K562 (cell line): ENCODE measurements around the gene UBE2J2. TPM values are rescaled to one million over a fixed set of nuclear protein-coding genes. Genes with fewer than 3 reads are reported as not detected.

ENCODE experiments used
- ATAC-seq: fragments of 200-7000 bp; cut with Tn5 transposase; 3 replicates; pipeline ENCODE4 v1.9.1; 2020; ENCODE audit warnings: moderate library complexity
- BruUV-seq: library from RNA; stranded (reverse); fragments of 400-500 nt; replicated peaks from 2 replicates; lab custom pipeline; 2021; lab: Mats Ljungman, UMichigan
- CTCF ChIA-PET: fragments of 300-600 bp; formaldehyde crosslinking; extraction: SDS; loops from one replicate; lab custom pipeline; 2021; ENCODE audit warnings: low intra/inter-chr PET ratio; lab: Yijun Ruan, JAX
- POLR2A ChIA-PET: fragments of 300-600, 350-650 bp; sonication (Branson Sonifier 250); formaldehyde crosslinking; extraction: SDS; loops from one replicate; lab custom pipeline; 2021; ENCODE audit warnings: antibody characterized with exemption, inconsistent platforms; lab: Yijun Ruan, JAX
- DNase-seq, 4 experiments: peaks; one replicate each; pipeline versions ENCODE4 v3.0.0 to v3.0.0-alpha.2; 2011 to 2018; ENCODE audit warnings: low spot score in 3 of 4, mixed read lengths in 3 of 4; ENCODE audit errors: extremely low read depth in 1 of 4
- FAIRE-seq: peaks from 2 replicates; lab custom pipeline; 2011; peaks lifted over from hg19 to GRCh38; lab: Jason Lieb, UNC
- H2AFZ ChIP-seq: 2 replicates; pipeline ENCODE4 v1.6.0; 2011; ENCODE audit warnings: low read depth, low read length, control low read depth, inconsistent platforms
- H3K27ac ChIP-seq: fragments of 200-600 bp; 3 replicates; pipeline ENCODE4 v1.8.0; 2011; ENCODE audit warnings: low read depth, mild to moderate bottlenecking, control low read depth, inconsistent platforms, low read length, moderate library complexity, mixed read lengths; ENCODE audit errors: extremely low read depth
- H3K27me3 ChIP-seq, 2 experiments: fragments of 300-600 bp in 1 of 2; 2 replicates in 1 of 2; 3 replicates in 1 of 2; pipeline versions ENCODE4 v1.6.0 to v1.8.0; 2011; ENCODE audit warnings: inconsistent platforms in 2 of 2, low read length in 2 of 2, mild to moderate bottlenecking in 1 of 2, mixed read lengths in 1 of 2, moderate library complexity in 1 of 2; ENCODE audit not compliant: control insufficient read depth in 2 of 2, insufficient read depth in 2 of 2
- H3K36me3 ChIP-seq: fragments of 300-600 bp; 3 replicates; pipeline ENCODE4 v1.8.0; 2011; ENCODE audit warnings: mild to moderate bottlenecking, low read length, inconsistent platforms; ENCODE audit not compliant: control insufficient read depth, insufficient read depth
- H3K4me1 ChIP-seq, 2 experiments: fragments of 200-600 bp in 1 of 2; replicated peaks in 1 of 2; 2 replicates in 1 of 2; 3 replicates in 1 of 2; pipeline versions ENCODE4 v1.5.1 to v1.8.0; 2011; ENCODE audit warnings: inconsistent platforms in 2 of 2, low read length in 2 of 2, mild to moderate bottlenecking in 1 of 2, mixed read lengths in 1 of 2, moderate library complexity in 1 of 2; ENCODE audit not compliant: control insufficient read depth in 2 of 2, insufficient read depth in 2 of 2
- H3K4me2 ChIP-seq: 2 replicates; pipeline ENCODE4 v1.6.1; 2011; ENCODE audit warnings: low read length, control low read depth, inconsistent platforms, mixed read lengths; ENCODE audit not compliant: insufficient read depth
- H3K4me3 ChIP-seq: fragments of 200-600 bp; sonication (generic), shearing (Covaris generic); 2 replicates; pipeline ENCODE4 v1.5.1; 2016; ENCODE audit warnings: control low read depth, inconsistent platforms
- H3K79me2 ChIP-seq: fragments of 200-600 bp; 3 replicates; pipeline ENCODE4 v1.8.0; 2011; ENCODE audit warnings: low read length, inconsistent platforms; ENCODE audit not compliant: control insufficient read depth, insufficient read depth
- H3K9ac ChIP-seq, 2 experiments: 2 replicates each; pipeline versions ENCODE4 v1.6.0 to v1.6.1; 2011; ENCODE audit warnings: low read depth in 2 of 2, low read length in 2 of 2, control low read depth in 1 of 2, inconsistent platforms in 1 of 2, mild to moderate bottlenecking in 1 of 2, mixed read lengths in 1 of 2; ENCODE audit not compliant: insufficient read depth in 1 of 2
- H3K9me1 ChIP-seq: one replicate; pipeline ENCODE4 v1.6.0; 2011; ENCODE audit warnings: inconsistent platforms, mild to moderate bottlenecking, low read length, moderate library complexity; ENCODE audit not compliant: control insufficient read depth, insufficient read depth
- H3K9me3 ChIP-seq: replicated peaks from 2 replicates; pipeline ENCODE4 v1.5.1; 2011; ENCODE audit warnings: low read depth, low read length, inconsistent platforms; ENCODE audit not compliant: control insufficient read depth, insufficient read depth
- H4K20me1 ChIP-seq: replicated peaks from 2 replicates; pipeline ENCODE4 v1.6.1; 2011; ENCODE audit warnings: low read length, inconsistent platforms, mixed read lengths; ENCODE audit not compliant: control insufficient read depth, insufficient read depth
- CREB3L1 ChIP-seq: fragments of 450-650 bp; IDR thresholded peaks from 2 replicates; pipeline ENCODE4 v1.6.1; 2014; ENCODE audit warnings: low read depth, mild to moderate bottlenecking, moderate library complexity, borderline replicate concordance
- POLR2G ChIP-seq: fragments of 200-400 bp; formaldehyde crosslinking; IDR thresholded peaks from 2 replicates; pipeline ENCODE4 v1.6.1; 2017; ENCODE audit warnings: low read depth, mild to moderate bottlenecking, antibody characterized with exemption, low read length, moderate library complexity
- SUPT5H ChIP-seq: fragments of 450-650 bp; IDR thresholded peaks from 2 replicates; pipeline ENCODE4 v1.6.1; 2016
- WGBS: fragments of 100-300 bp; shearing (Covaris generic); methylation state at CpG from one replicate; pipeline ENCODE4 v1.1.6; 2016; ENCODE audit warnings: low coverage, mixed read lengths; ENCODE audit not compliant: insufficient coverage; ENCODE audit errors: missing lambda C conversion rate; 5-methylcytosine and 5-hydroxymethylcytosine counted together
- in situ Hi-C: fragments of 300-500 bp; cut with MboI; formaldehyde crosslinking; loops from 4 replicates; pipeline ENCODE4 v1.15.0; 2018; ENCODE audit warnings: inconsistent platforms, mixed read lengths
- intact Hi-C: fragments of 100-400 bp; cut with micrococcal nuclease; formaldehyde crosslinking; loops from 2 replicates; pipeline ENCODE4 v1.14.2; 2022
- polyA plus RNA-seq, 8 experiments: library from polyadenylated mRNA; depleted of rRNA in 4 of 8; stranded (reverse) in 5 of 8; unstranded in 3 of 8; fragments of >200 nt; fragmentation: Nextera tagmentation in 2 of 8; fragmentation: Illumina TruSeq in 1 of 8; extraction: Ambion mirVana in 2 of 8; extraction: Trizol in 1 of 8; gene quantifications; 2 replicates each; pipeline versions ENCODE4 v1.2.1 to v1.2.3, GENCODE V29; 2011 to 2014; ENCODE audit warnings: inconsistent platforms in 1 of 8, missing spikeins in 1 of 8
- total RNA-seq, 7 experiments: library from RNA; depleted of rRNA in 6 of 7; stranded (reverse); fragments of >200 nt in 6 of 7; fragmentation: Illumina TruSeq in 2 of 7; extraction: Trizol in 2 of 7; gene quantifications; 2 replicates each; pipeline versions ENCODE4 v1.2.1 to v1.2.3, GENCODE V29; 2011 to 2021; ENCODE audit warnings: low replicate concordance in 1 of 7
- TF ChIP-seq, protein P1 (sequence below): fragments of 200-800 bp; sonication (Bioruptor generic); IDR thresholded peaks from 2 replicates; pipeline ENCODE4 v1.6.1; 2016; ENCODE audit warnings: missing genetic modification characterization, missing compliant biosample characterization

The UBE2J2 gene
- total and polyA plus RNA-seq, 9 of the 15 experiments (the other 6 are each of a cell fraction or from before 2014, with no cell fraction given): 0.93 to 112 (median 75.5) TPM

DNA sequence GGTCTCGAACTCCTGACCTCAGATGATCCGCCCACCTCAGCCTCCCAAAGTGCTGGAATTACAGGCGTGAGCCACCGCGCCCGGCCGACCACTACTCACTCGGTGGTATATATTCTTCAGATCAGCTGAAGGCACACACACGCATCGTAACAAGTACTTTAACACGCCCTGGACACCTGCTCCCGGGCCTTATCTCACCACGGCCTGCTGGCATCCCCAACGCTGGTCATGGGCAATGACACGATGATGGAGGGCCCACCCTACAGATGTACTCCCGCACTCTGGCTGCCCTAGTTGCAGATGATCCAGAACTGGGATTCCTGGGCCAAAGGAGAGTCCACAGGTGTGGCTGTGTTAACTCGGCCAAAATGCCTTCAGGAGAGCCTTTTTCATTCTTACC is 11.6 kb downstream of the UBE2J2 start:
- no peak overlapping the region for H3K4me2 ChIP-seq
- H3K27ac ChIP-seq: no peak overlapping the region
- H4K20me1 ChIP-seq: peaks cover 8% of the 10 kb centered on the region; the same call in 1 of the 2 replicates
- H3K9me3 ChIP-seq: no peaks in the 10 kb centered on the region
- no peaks in the 10 kb centered on the region; a peak in 1 of 5 replicates for H3K27me3 ChIP-seq
- in situ Hi-C loops: no loop called here
- intact Hi-C loops: no loop called here
- ATAC-seq: no peak
- no peak overlapping the region for H3K9ac ChIP-seq
- TF ChIP-seq POLR2G: 0 out of 2 replicates have a peak, but pooled peaks have one; percentile 12
- TF ChIP-seq, protein P1, sequence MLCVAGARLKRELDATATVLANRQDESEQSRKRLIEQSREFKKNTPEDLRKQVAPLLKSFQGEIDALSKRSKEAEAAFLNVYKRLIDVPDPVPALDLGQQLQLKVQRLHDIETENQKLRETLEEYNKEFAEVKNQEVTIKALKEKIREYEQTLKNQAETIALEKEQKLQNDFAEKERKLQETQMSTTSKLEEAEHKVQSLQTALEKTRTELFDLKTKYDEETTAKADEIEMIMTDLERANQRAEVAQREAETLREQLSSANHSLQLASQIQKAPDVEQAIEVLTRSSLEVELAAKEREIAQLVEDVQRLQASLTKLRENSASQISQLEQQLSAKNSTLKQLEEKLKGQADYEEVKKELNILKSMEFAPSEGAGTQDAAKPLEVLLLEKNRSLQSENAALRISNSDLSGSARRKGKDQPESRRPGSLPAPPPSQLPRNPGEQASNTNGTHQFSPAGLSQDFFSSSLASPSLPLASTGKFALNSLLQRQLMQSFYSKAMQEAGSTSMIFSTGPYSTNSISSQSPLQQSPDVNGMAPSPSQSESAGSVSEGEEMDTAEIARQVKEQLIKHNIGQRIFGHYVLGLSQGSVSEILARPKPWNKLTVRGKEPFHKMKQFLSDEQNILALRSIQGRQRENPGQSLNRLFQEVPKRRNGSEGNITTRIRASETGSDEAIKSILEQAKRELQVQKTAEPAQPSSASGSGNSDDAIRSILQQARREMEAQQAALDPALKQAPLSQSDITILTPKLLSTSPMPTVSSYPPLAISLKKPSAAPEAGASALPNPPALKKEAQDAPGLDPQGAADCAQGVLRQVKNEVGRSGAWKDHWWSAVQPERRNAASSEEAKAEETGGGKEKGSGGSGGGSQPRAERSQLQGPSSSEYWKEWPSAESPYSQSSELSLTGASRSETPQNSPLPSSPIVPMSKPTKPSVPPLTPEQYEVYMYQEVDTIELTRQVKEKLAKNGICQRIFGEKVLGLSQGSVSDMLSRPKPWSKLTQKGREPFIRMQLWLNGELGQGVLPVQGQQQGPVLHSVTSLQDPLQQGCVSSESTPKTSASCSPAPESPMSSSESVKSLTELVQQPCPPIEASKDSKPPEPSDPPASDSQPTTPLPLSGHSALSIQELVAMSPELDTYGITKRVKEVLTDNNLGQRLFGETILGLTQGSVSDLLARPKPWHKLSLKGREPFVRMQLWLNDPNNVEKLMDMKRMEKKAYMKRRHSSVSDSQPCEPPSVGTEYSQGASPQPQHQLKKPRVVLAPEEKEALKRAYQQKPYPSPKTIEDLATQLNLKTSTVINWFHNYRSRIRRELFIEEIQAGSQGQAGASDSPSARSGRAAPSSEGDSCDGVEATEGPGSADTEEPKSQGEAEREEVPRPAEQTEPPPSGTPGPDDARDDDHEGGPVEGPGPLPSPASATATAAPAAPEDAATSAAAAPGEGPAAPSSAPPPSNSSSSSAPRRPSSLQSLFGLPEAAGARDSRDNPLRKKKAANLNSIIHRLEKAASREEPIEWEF (CRISPR knock-in tag): no peak
- TF ChIP-seq CREB3L1: no peak
- TF ChIP-seq SUPT5H: 0 out of 2 replicates have a peak, but pooled peaks have one; percentile 16
- ChIA-PET POLR2A (interaction anchor here (0.6 to 1.4 kb wide), 4 partner anchors 9 to 137 kb away, joined by 3 to 7 read pairs (median 4); no protein-coding TSS in a partner anchor), CTCF (interaction anchor here (0.7 kb wide), 1 partner anchor 16 kb away, joined by 3 read pairs; no protein-coding TSS in a partner anchor)
- H3K4me1 ChIP-seq: peaks cover 0 to 24% of the 10 kb centered on the region in 2 experiments; a peak in 2 of 5 replicates
- H3K79me2 ChIP-seq: peaks cover 24% of the 10 kb centered on the region
- 98% methylated on average over 17 of the region's 17 CpGs for WGBS
- H2AFZ ChIP-seq: no peak overlapping the region
- BruUV-seq: no TSS peak
- no peak for DNase-seq
- FAIRE-seq: no peak
- H3K36me3 ChIP-seq: peaks cover 89% of the 10 kb centered on the region
- peaks cover 10% of the 10 kb centered on the region for H3K9me1 ChIP-seq
- no peak overlapping the region for H3K4me3 ChIP-seq
